ENCODE results near the gene AUTS2. TPM values are rescaled to one million over a fixed set of nuclear protein-coding genes. Genes with fewer than 3 reads are reported as not detected.

Gene AUTS2
- total and polyA plus RNA-seq, 10 of the 15 experiments (the other 5 are each of a cell fraction or from before 2014, with no cell fraction given): 6.4 to 55.6 (median 21.6) TPM

DNA sequence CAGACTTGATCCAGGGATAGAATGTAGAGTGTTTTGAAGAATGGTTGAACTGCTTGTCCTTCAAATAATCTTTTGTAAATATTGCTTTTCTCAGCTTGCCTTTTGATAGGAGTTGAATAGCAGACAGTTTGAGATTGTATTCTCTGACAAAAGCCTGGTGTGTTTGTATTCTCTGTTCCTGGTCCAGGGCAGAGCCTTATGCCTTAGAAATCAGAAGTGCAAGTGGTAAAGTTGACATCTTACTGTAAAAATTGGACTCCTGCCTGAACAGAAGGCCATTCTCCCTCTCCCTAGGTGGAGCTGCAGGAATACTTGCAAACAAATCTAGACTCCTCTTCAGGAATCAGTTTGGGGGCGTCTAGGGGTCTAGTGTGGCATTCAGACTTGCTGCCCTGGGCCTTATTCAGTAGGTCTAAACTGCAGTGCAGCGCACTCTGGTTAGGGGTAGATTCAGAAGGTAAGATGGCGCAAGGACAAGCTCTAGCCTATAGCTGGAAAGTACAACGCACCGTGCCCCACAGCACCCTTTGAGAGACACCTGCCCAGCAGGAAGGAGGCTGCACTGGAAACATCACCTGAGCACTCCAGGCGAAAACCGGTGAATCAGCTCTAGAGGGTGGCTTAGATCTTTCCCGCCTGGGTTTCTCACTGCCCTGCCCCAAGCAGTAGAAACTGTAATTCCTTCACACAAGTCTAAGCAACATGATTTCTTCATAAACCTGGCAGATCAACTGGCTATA lies 925.1 kb downstream of the AUTS2 start:
- ChIA-PET SMC1A (ENCODE audit: uncharacterized antibody, unreplicated experiment) (interaction anchor here (0.9 kb wide), 1 partner anchor 60 kb away, joined by 3 read pairs; no protein-coding TSS in a partner anchor), CTCF (interaction anchor here (0.7 kb wide), 2 partner anchors 24 to 41 kb away, joined by 3 read pairs; no protein-coding TSS in a partner anchor), POLR2A (no interaction called here), RAD21 (ENCODE audit: unreplicated experiment) (no interaction called here)
- H2AFZ ChIP-seq (ENCODE audit: control insufficient read depth, low read depth, low read length): no peak overlapping the region
- in situ Hi-C loops (cut with MboI): no loop called here
- H4K20me1 ChIP-seq (ENCODE audit: control insufficient read depth, insufficient read depth): no peaks in the 10 kb centered on the region
- ATAC-seq: no peak
- no peaks in the 10 kb centered on the region for H3K36me3 ChIP-seq (ENCODE audit: control insufficient read depth in 2 of 2, insufficient read depth in 2 of 2, low read length in 1 of 2)
- no peak for TF ChIP-seq ZNF384 (IDR thresholded peaks at IDR 0.05; ENCODE audit: borderline replicate concordance, low read depth, low read length)
- TF ChIP-seq CHD1 (IDR thresholded peaks at IDR 0.05; ENCODE audit: low read depth, low read length): no peak
- TF ChIP-seq, protein P1, sequence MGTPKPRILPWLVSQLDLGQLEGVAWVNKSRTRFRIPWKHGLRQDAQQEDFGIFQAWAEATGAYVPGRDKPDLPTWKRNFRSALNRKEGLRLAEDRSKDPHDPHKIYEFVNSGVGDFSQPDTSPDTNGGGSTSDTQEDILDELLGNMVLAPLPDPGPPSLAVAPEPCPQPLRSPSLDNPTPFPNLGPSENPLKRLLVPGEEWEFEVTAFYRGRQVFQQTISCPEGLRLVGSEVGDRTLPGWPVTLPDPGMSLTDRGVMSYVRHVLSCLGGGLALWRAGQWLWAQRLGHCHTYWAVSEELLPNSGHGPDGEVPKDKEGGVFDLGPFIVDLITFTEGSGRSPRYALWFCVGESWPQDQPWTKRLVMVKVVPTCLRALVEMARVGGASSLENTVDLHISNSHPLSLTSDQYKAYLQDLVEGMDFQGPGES (IDR thresholded peaks at IDR 0.05): no peak
- TF ChIP-seq SIX5 (IDR thresholded peaks at IDR 0.05; ENCODE audit: low read depth, low read length, severe bottlenecking): no peak
- TF ChIP-seq HDAC6 (IDR thresholded peaks at IDR 0.05; ENCODE audit: unreplicated experiment): no peak
- no peak for TF ChIP-seq BRCA1 (IDR thresholded peaks at IDR 0.05; ENCODE audit: low read depth, low read length)
- no peak for DNase-seq (ENCODE audit: low read depth, low spot score)
- BruUV-seq (replicated peaks): no TSS peak
- 73% methylated on average over 8 of the region's 8 CpGs for WGBS (ENCODE audit: insufficient coverage, insufficient replicate concordance, low lambda C conversion rate, missing lambda C conversion rate)
- H3K4me1 ChIP-seq (ENCODE audit: control insufficient read depth, insufficient read depth, low read length): no peaks in the 10 kb centered on the region
- no peak overlapping the region for H3K9ac ChIP-seq (ENCODE audit: control insufficient read depth, insufficient read depth, low read length)
- H3K9me3 ChIP-seq (replicated peaks; ENCODE audit: control insufficient read depth, insufficient read depth, low read length): no peaks in the 10 kb centered on the region
- FAIRE-seq: no peak
- H3K79me2 ChIP-seq (ENCODE audit: control insufficient read depth, insufficient read depth, low read length): no peaks in the 10 kb centered on the region
- no peaks in the 10 kb centered on the region for H3K27me3 ChIP-seq (replicated peaks in 1 of 2; ENCODE audit: control insufficient read depth in 2 of 2, insufficient read depth in 2 of 2, low read length in 1 of 2)
- no peak overlapping the region for H3K4me3 ChIP-seq
- intact Hi-C loops (cut with micrococcal nuclease; ENCODE audit: unreplicated experiment): no loop called here
- H3K27ac ChIP-seq (ENCODE audit: control insufficient read depth, insufficient read depth): no peak overlapping the region
- no peak overlapping the region for H3K4me2 ChIP-seq (ENCODE audit: control insufficient read depth, insufficient read depth)

DNA sequence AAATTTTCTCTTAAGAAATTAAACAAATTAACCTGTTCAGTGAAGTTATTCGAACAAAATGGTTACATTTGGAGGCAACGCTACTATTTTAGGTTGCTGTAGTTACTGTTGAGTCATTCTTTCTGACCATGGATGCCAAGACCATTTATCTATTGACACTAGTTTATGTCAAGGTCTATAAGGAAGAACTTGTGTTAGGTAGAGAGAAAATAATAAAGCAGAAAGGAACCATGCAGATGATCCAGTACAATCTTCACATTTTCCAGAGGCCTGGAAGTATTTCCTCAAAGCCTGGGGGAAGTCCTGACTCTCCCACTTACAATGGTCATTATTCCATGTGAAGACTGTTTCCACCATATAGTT lies 925.7 kb downstream of the AUTS2 start:
- DNase-seq (ENCODE audit: low read depth, low spot score) (no peak), ATAC-seq (no peak), FAIRE-seq (no peak)
- CTCF ChIA-PET: no interaction called here
- Histone ChIP-seq H3K4me2 (ENCODE audit: control insufficient read depth, insufficient read depth) (no peak overlapping the region), H3K79me2 (ENCODE audit: control insufficient read depth, insufficient read depth, low read length) (no peaks in the 10 kb centered on the region), H3K27ac (ENCODE audit: control insufficient read depth, insufficient read depth) (no peak overlapping the region), H3K4me3 (no peak overlapping the region), H2AFZ (ENCODE audit: control insufficient read depth, low read depth, low read length) (no peak overlapping the region), H3K27me3 (replicated peaks in 1 of 2; ENCODE audit: control insufficient read depth in 2 of 2, insufficient read depth in 2 of 2, low read length in 1 of 2) (no peaks in the 10 kb centered on the region), H3K4me1 (ENCODE audit: control insufficient read depth, insufficient read depth, low read length) (no peaks in the 10 kb centered on the region), H3K9ac (ENCODE audit: control insufficient read depth, insufficient read depth, low read length) (no peak overlapping the region), H4K20me1 (ENCODE audit: control insufficient read depth, insufficient read depth) (no peaks in the 10 kb centered on the region), H3K36me3 (ENCODE audit: control insufficient read depth in 2 of 2, insufficient read depth in 2 of 2, low read length in 1 of 2) (no peaks in the 10 kb centered on the region), H3K9me3 (replicated peaks; ENCODE audit: control insufficient read depth, insufficient read depth, low read length) (no peaks in the 10 kb centered on the region)
- RAD21 ChIA-PET (ENCODE audit: unreplicated experiment): no interaction called here
- POLR2A ChIA-PET: no interaction called here
- in situ Hi-C loops (cut with MboI) (no loop called here), intact Hi-C loops (cut with micrococcal nuclease; ENCODE audit: unreplicated experiment) (no loop called here)
- TF ChIP-seq RFX5 (IDR thresholded peaks at IDR 0.05; ENCODE audit: low read depth, low read length) (no peak), PML (IDR thresholded peaks at IDR 0.05; ENCODE audit: low read length) (no peak), SKIL (IDR thresholded peaks at IDR 0.05; ENCODE audit: low read depth, poor library complexity, severe bottlenecking) (no peak), BACH1 (IDR thresholded peaks at IDR 0.05; ENCODE audit: borderline replicate concordance) (no peak)
- 51% methylated on average over 2 of the region's 2 CpGs for WGBS (ENCODE audit: insufficient coverage, insufficient replicate concordance, low lambda C conversion rate, missing lambda C conversion rate)
- no TSS peak for BruUV-seq (replicated peaks)
- SMC1A ChIA-PET (ENCODE audit: uncharacterized antibody, unreplicated experiment): no interaction called here

Data from GM12878 (cell line).